UCSD-AML1 (cell line): ENCODE measurements around the gene DEPDC1B.
"Not testable (repeated sequence)": the region's sequence is repeated elsewhere in the genome, so short reads cannot be mapped to it uniquely, and the experiment has no call there.

Source experiments
- DNase-seq: peaks from one replicate; lab custom pipeline; 2025; ENCODE audit not compliant: unreplicated experiment; lab: John Stamatoyannopoulos, UW

DEPDC1B gene

GRCh38 chr5:60699609-60700415 lies at the start of gene DEPDC1B:
Gene DEPDC1B, minus strand, starts transcription at chr5:60700166. Its CDS starts 73 bp downstream, at chr5:60700093.
- DNase-seq = peak; percentile 92

DNA sequence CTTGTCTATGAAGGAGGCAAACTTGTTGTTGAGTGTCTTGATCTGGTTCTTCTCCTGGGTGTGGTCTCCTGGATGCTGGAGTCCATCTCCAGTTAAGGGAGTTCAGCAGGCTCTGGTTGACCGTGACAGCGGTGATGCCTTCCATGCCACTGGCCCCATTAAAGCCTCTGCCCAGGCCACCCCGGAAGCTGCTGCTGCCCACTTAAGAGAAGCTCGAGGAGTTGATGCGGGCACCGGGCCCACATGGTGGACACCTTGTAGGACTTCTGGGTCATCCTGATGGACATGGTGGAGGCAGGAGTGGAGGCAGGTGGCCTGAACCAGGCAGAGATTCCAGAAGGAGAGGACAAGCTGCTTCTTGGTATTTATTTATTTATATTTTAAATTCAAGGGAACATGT lies 44.7 kb upstream of the DEPDC1B start:
- no peak for DNase-seq

- no peak for DNase-seq
These were observed 43.7 kb upstream of the DEPDC1B start for GRCh38 chr5:60743511-60744314.

DNA sequence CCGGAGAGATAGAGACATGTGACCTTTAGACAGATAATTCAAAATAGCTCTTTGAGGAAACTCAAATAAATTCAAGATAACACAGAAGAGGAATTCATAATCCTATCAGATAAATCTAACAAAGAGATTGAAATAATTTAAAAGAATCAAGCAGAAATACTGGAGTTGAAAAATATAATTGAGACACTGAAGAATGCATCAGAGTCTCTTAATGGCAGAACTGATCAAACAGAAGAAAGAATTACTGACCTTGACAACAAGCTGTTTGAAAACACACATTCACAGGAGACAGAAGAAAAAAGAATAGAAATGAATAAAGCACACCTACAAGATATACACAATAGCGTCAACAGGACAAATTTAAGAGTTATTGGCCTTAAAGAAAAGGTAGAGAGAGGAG lies 40.4 kb upstream of the DEPDC1B start:
- no peak for DNase-seq

DNA sequence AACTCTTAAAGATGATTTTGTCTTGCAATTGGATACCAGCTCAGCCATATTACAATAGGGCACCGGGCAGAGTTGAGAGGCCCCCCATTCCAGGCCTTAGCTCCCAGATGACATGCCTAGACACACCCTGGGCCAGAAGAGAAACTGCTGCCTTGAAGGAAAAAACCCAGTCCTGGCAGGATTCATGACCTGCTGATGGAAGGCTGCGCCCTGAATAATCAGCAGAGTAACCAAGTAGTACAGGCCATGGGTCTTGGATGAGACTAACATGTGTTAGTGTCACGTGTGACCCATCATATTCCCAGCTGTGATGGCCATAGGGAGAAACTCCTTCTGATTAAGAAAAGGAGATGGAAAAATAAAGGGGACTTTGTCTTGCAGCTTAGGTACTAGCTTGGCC lies 39.0 kb upstream of the DEPDC1B start:
- no peak for DNase-seq

- no peak for DNase-seq
These were observed 38.5 kb upstream of the DEPDC1B start for GRCh38 chr5:60738461-60738860.

GRCh38 chr5:60730858-60731257 lies 30.9 kb upstream of the DEPDC1B start:
- DNase-seq = not testable (repeated sequence)

GRCh38 chr5:60727033-60727679 lies 27.2 kb upstream of the DEPDC1B start:
- DNase-seq = no peak

DNA sequence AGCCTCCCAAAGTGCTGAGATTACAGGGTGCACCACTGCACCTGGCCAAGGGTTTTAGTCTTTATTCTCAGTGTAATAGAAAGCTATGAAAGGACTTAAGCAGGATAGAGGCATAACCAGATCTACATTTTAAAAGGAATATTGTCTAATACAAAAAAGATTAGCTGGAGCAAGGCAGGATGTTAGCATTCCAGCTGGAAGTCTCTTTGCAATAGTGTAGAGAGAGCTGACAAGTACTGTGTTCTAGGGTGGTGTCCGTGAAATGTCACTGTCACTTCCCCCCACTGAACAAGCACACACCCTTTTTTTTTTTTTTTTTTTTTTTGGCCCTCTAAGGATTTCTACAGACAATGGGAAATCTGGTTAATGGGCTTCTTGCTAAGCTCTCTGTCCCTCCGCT lies 24.2 kb upstream of the DEPDC1B start:
- DNase-seq = no peak

- DNase-seq = no peak
These were observed 22.4 kb upstream of the DEPDC1B start for GRCh38 chr5:60722416-60722815.

GRCh38 chr5:60719329-60719728 lies 19.4 kb upstream of the DEPDC1B start:
- DNase-seq = no peak

GRCh38 chr5:60718166-60718892 lies 18.4 kb upstream of the DEPDC1B start:
- no peak for DNase-seq

- DNase-seq = not testable (repeated sequence)
These were observed 15.4 kb upstream of the DEPDC1B start for GRCh38 chr5:60715201-60715928.

GRCh38 chr5:60712950-60713349 lies 13.0 kb upstream of the DEPDC1B start:
- no peak for DNase-seq

DNA sequence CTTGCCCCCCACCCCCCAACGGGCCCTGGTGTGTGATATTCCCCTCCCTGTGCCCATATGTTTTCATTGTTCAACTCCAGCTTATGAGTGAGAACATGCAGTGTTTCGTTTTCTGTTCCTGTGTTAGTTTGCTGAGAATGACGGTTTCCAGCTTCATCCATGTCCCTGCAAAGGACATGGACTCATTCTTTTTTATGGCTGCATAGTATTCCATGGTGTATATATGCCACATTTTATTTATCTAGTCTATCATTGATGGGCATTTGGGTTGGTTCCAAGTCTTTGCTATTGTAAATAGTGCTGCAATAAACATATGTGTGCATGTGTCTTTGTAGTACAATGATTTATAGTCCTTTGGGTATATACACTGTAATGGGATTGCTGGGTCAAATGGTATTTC lies 11.9 kb upstream of the DEPDC1B start:
- DNase-seq = not testable (repeated sequence)

GRCh38 chr5:60710362-60710761 lies 10.4 kb upstream of the DEPDC1B start:
- DNase-seq = no peak

- DNase-seq = no peak
These were observed 5.2 kb upstream of the DEPDC1B start for GRCh38 chr5:60705144-60705543.

DNA sequence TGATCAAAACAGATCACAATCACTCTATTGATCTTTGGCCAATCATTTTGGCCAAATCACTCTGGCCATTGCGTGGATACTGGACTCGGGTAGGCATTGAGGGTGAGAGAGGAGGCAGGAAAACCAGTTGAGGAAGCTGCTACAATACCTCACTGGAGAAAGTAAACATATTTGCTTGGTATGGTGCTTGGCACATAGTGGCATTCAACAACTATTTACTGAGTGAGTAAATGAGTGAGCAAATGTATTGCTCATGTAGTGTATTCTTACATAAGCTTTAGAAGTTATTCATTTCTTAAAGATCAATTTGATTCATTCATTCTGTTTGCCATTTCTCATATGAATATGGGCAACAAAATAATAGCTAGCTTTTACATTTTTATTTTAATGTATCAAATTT lies 4.0 kb upstream of the DEPDC1B start:
- DNase-seq = no peak

- DNase-seq = no peak
These were observed 1.5 kb upstream of the DEPDC1B start for GRCh38 chr5:60701321-60701968.

GRCh38 chr5:60700416-60700757 lies 421 bp upstream of the DEPDC1B start:
- no peak for DNase-seq
